Testis (tissue), 3 donors: ENCODE results near the gene MTMR3. TPM values are rescaled to one million over a fixed set of nuclear protein-coding genes. Genes with fewer than 3 reads are reported as not detected.

Experiments
- DNase-seq: peaks from one replicate; pipeline ENCODE4 v3.0.0-alpha.2; 2019
- H3K27ac ChIP-seq, 2 donors: fragments of 200-600 bp; sonication (generic); one replicate each; pipeline ENCODE4 v1.5.1; 2019
- H3K27me3 ChIP-seq: fragments of 200-600 bp; sonication (generic); one replicate; pipeline ENCODE4 v1.5.1; 2019
- H3K36me3 ChIP-seq: fragments of 200-600 bp; sonication (generic); one replicate; pipeline ENCODE4 v1.5.1; 2017; ENCODE audit warnings: low read depth; ENCODE audit errors: missing control alignments
- H3K4me1 ChIP-seq: fragments of 200-600 bp; sonication (generic); one replicate; pipeline ENCODE4 v1.5.1; 2019
- H3K4me3 ChIP-seq, 2 donors: fragments of 200-600 bp; sonication (generic); one replicate each; pipeline ENCODE4 v1.5.1; 2017 to 2019
- H3K9me3 ChIP-seq: fragments of 200-600 bp; sonication (generic); one replicate; pipeline ENCODE4 v1.5.1; 2017
- CTCF ChIP-seq, 3 experiments: fragments of 450-650 bp in 2 of 3; fragments of 200-600 bp in 1 of 3; sonication (generic) in 1 of 3; IDR thresholded peaks; one replicate each; pipeline ENCODE4 v1.5.1; 2016 to 2019; ENCODE audit warnings: antibody characterized with exemption in 3 of 3, mild to moderate bottlenecking in 2 of 3, moderate library complexity in 1 of 3
- POLR2A ChIP-seq: fragments of 450-650 bp; IDR thresholded peaks from one replicate; pipeline ENCODE4 v1.6.1; 2017; ENCODE audit warnings: antibody characterized with exemption, mild to moderate bottlenecking, moderate library complexity
- WGBS, 2 donors: methylation state at CpG; one replicate each; pipeline ENCODE4 v1.1.5; 2018; 5-methylcytosine and 5-hydroxymethylcytosine counted together
- intact Hi-C: fragments of 100-400 bp; cut with DNase I; formaldehyde crosslinking; loops from one replicate; pipeline ENCODE4 v1.15.1; 2023; ENCODE audit warnings: low total_unique reads
- polyA plus RNA-seq: library from polyadenylated mRNA; stranded (reverse); fragments of 350-450 nt; fragmentation: Illumina TruSeq; extraction: RNeasy Lipid Tissue Mini Kit (QIAGEN cat#74804); gene quantifications from one replicate; pipeline ENCODE4 v1.2.3, GENCODE V29; 2014; ENCODE audit warnings: low read depth, low replicate concordance; ENCODE audit not compliant: insufficient read depth
- total RNA-seq, 2 donors: library from RNA; depleted of rRNA; stranded (reverse); fragments of >200 nt; gene quantifications; one replicate each; pipeline ENCODE4 v1.2.3, GENCODE V29; 2016

MTMR3 gene
- total and polyA plus RNA-seq, 3 donors from 2014 or later = 75.2 to 137 (median 130) TPM

GRCh38 chr22:29867260-29867659, 15.7 kb upstream of the MTMR3 start:
- H3K27me3 ChIP-seq = no peaks in the 10 kb centered on the region
- no peak for DNase-seq
- TF ChIP-seq POLR2A (no peak), CTCF (IDR thresholded peaks at IDR 0.05) (no peak)
- H3K4me3 ChIP-seq = no peak overlapping the region
- intact Hi-C loops = no loop called here
- no peaks in the 10 kb centered on the region for H3K4me1 ChIP-seq
- no peaks in the 10 kb centered on the region for H3K9me3 ChIP-seq
- no peaks in the 10 kb centered on the region for H3K36me3 ChIP-seq
- H3K27ac ChIP-seq = no peak overlapping the region

GRCh38 chr22:29867851-29868250, 15.1 kb upstream of the MTMR3 start:
- 84 to 91% methylated on average over 3 of the region's 3 CpGs for WGBS, 2 donors
- Histone ChIP-seq H3K36me3 (no peaks in the 10 kb centered on the region), H3K27me3 (no peaks in the 10 kb centered on the region), H3K9me3 (no peaks in the 10 kb centered on the region), H3K4me3 (no peak overlapping the region), H3K4me1 (no peaks in the 10 kb centered on the region), H3K27ac (no peak overlapping the region)
- TF ChIP-seq POLR2A (no peak), CTCF (IDR thresholded peaks at IDR 0.05) (no peak)
- intact Hi-C loops = no loop called here
- DNase-seq = no peak

GRCh38 chr22:29870574-29870973, 12.4 kb upstream of the MTMR3 start:
- no peak for DNase-seq
- intact Hi-C loops = no loop called here
- Histone ChIP-seq H3K27ac (no peak overlapping the region), H3K27me3 (no peaks in the 10 kb centered on the region), H3K9me3 (no peaks in the 10 kb centered on the region), H3K4me3 (no peak overlapping the region), H3K36me3 (no peaks in the 10 kb centered on the region), H3K4me1 (no peaks in the 10 kb centered on the region)
- no peak for TF ChIP-seq POLR2A
- 61 to 89% methylated on average over 2 to 3 of the region's 3 CpGs for WGBS, 2 donors

GRCh38 chr22:29871684-29872083, 11.3 kb upstream of the MTMR3 start:
- H3K4me3 ChIP-seq = no peak overlapping the region
- H3K4me1 ChIP-seq = no peaks in the 10 kb centered on the region
- WGBS, 2 donors = 35 to 54% methylated on average over 5 of the region's 5 CpGs
- H3K27ac ChIP-seq = no peak overlapping the region
- intact Hi-C loops = no loop called here
- no peaks in the 10 kb centered on the region for H3K27me3 ChIP-seq
- no peaks in the 10 kb centered on the region for H3K36me3 ChIP-seq
- no peak for TF ChIP-seq CTCF (IDR thresholded peaks at IDR 0.05)
- no peak for TF ChIP-seq POLR2A
- H3K9me3 ChIP-seq = no peaks in the 10 kb centered on the region
- DNase-seq = no peak

- Histone ChIP-seq H3K9me3 (no peaks in the 10 kb centered on the region), H3K27me3 (no peaks in the 10 kb centered on the region), H3K4me1 (no peaks in the 10 kb centered on the region), H3K4me3 (no peak overlapping the region), H3K27ac (no peak overlapping the region), H3K36me3 (no peaks in the 10 kb centered on the region)
- 80 to 100% methylated on average over 1 to 3 of the region's 3 CpGs for WGBS, 2 donors
- intact Hi-C loops = no loop called here
- DNase-seq = no peak
- TF ChIP-seq POLR2A = no peak
- TF ChIP-seq CTCF (IDR thresholded peaks at IDR 0.05) = no peak
Observed at GRCh38 chr22:29872144-29872893, 10.7 kb upstream of the MTMR3 start.
